AG10803 (cell line): ENCODE measurements around the gene SASH1.

Experiments used
- DNase-seq: peaks from one replicate; pipeline ENCODE4 v3.0.0; 2010; ENCODE audit warnings: low read depth
- H3K4me3 ChIP-seq: 2 replicates; pipeline ENCODE4 v1.5.1; 2011; ENCODE audit warnings: mild to moderate bottlenecking, low read length, control low read depth
- TF ChIP-seq, protein P1 (sequence below): conservative IDR thresholded peaks from 2 replicates; pipeline ENCODE4 v1.5.1; 2011; ENCODE audit warnings: mild to moderate bottlenecking, low read length, control low read depth, inconsistent platforms

Gene SASH1

DNA sequence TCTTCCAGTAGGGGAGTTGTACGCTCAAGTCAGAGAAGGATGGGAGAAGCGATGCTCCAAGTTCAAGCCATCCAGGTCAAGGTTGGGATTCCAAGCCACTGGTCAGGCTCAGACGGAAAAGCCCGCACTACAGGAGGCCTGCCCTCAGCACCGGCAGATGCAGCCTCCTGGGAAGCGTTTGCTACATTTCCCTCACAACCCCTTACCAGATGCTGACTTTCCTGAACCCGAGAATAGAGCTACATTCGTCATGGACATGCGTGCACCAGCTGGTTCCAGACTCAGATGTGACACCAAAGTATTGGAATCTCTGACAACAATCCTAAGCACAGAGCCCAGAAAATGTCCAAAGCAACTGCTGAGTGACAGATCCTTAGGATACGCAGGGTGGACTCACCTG lies 174.8 kb downstream of the SASH1 start:
- TF ChIP-seq, protein P1, sequence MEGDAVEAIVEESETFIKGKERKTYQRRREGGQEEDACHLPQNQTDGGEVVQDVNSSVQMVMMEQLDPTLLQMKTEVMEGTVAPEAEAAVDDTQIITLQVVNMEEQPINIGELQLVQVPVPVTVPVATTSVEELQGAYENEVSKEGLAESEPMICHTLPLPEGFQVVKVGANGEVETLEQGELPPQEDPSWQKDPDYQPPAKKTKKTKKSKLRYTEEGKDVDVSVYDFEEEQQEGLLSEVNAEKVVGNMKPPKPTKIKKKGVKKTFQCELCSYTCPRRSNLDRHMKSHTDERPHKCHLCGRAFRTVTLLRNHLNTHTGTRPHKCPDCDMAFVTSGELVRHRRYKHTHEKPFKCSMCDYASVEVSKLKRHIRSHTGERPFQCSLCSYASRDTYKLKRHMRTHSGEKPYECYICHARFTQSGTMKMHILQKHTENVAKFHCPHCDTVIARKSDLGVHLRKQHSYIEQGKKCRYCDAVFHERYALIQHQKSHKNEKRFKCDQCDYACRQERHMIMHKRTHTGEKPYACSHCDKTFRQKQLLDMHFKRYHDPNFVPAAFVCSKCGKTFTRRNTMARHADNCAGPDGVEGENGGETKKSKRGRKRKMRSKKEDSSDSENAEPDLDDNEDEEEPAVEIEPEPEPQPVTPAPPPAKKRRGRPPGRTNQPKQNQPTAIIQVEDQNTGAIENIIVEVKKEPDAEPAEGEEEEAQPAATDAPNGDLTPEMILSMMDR: no peak

DNA sequence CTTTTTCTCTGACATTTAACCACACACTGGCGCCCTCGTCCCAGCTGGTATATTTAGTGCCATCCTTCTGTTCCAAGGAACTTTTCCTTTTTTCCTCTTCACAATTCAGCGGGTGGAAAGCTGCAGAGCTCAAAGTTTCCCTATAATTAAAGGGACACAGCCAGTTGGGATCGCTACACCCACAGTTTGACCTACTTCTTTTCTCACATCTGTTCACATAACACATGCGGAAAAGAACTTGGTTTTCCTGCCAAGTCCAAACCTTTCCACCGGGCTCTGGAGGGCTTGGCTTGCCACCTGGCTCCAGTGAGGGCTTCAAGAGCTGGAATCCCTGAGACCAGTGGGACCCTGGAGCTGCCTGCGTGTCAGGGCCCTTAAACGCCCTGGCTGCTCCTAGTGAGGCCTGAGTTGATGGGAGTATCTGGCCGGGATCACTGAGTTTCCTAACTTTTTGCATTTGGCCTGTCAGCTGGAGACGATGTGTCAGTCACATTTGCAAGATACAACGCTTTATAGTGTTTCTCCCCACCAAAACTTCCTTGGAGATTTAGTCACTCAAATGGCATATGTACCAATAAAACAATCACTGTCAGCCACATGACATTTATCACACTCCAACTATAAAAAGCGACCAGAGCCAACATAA lies 176.0 kb downstream of the SASH1 start:
- peak; percentile 70 for DNase-seq
- TF ChIP-seq, protein P1: no peak
- no peak overlapping the region for H3K4me3 ChIP-seq

More for the DNA sequence above, 174.8 kb downstream of the SASH1 start:
- no peak overlapping the region for H3K4me3 ChIP-seq
- DNase-seq: peak; percentile 67

DNA sequence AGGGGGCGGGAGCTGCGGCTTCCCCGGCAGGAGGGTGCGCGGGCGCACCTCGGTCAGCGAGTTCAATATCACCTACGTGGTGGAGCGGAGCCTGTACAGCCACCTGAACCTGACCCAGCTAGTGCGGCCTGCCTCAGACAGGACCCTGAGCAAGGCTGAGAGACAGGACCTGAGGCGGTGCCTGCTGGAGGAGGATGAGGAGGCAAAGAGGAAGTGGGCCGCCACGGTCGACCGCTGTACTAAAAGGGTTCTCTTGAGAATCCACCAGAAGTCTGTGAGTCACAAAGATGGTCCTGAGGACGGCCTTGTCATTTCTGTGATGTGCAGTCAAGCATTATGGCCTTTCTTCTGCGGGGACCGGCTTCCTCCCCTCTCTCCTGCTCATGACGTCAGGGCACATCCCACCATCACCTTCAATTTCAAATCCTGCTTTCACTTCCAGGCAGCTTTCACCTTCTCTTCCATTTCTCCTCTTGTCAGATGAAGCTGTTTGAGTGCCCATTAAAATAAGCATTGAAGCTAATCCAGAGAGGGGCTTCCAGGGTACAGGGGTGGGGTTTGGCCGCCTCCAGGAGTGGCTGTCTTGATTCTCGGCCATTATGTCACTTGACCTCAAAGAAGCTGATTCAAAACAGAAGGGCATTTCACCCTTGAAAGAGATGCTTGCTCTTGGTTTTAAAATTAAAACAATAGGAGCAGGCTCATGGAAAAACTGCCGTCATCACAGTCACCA lies 177.6 kb downstream of the SASH1 start:
- no peak overlapping the region for H3K4me3 ChIP-seq
- TF ChIP-seq, protein P1: no peak
- no peak for DNase-seq

DNA sequence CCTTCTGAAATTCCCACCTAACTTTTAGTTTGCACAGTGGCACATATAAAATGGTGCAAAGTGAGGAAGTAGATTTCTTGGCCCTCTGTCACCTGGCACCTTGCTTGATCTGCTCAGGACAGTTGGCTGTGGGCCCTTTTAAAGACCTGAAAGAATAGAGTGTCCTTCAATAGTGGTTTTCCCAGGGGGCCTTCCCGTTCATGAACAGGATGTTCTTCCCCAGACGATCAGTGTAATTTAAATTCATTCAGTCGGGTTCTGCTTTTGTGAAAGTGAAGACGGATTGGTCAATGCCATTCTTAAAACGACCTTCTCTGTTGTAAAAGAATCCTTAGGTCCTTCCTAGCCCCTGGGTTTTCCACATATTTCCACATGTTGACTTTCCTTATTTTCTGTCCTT lies 178.5 kb downstream of the SASH1 start:
- H3K4me3 ChIP-seq: no peak overlapping the region
- TF ChIP-seq, protein P1: no peak
- DNase-seq: no peak

DNA sequence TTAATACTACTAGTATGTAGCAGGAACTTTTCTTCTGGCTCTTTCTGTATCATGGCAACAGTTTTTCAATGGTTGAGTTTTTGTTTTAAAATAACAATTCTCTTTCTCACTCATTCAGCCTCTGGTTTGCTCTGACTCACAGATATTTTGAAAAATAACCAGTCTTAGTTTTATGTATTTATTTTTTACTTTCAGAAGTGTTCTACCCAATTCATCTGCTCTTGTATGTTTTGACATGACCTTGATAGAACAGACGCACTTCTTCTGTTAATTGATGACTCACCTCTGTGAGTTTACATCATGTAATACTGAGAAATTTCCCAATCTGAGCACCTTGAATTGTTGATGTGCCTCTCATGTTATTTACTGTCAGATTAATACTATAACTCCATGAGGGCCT lies 178.9 kb downstream of the SASH1 start:
- TF ChIP-seq, protein P1: no peak
- H3K4me3 ChIP-seq: no peak overlapping the region
- peak; percentile 80 for DNase-seq

DNA sequence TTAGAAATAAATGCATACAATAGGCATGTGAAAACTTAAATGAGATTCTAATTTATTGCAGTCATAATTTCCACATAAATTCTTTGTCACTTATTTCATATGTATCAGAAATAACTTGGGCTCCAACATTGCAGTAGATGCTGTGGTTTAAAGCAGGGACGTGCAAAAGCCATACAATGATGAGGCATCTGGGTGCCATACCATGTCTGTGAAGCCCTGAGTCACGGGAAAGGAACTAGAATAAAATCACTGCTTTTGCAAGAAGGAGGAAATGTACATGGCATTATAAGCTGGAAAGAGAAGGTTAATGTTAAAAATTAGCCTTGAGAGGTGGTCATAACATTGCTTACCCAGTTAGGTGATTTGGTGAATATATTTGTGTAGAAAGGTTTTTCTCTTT lies 180.4 kb downstream of the SASH1 start:
- no peak overlapping the region for H3K4me3 ChIP-seq
- peak; percentile 96 for DNase-seq
- TF ChIP-seq, protein P1: no peak

DNA sequence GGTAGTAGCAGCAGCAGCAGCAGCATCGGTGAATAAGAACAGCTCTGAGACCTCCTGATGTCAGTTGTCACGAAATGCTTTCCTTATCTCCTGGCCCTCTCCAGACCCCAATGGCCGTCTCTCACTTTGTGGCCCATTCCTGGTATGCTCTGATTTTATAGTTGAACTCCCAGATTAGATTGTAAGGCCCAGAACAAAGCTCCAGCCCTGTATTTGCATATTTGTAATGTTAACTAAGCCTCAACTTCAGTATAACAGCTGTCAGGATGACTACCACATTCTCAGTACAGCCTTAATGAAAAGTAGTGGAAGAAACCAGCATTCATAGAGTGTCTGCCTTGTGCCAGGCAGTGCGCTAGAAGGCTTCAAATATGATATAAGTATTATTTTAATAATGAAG lies 180.9 kb downstream of the SASH1 start:
- peak; percentile 54 for DNase-seq
- TF ChIP-seq, protein P1: no peak
- no peak overlapping the region for H3K4me3 ChIP-seq
